SKM-1 (cell line): ENCODE data around the gene SWAP70.
"Not testable (repeated sequence)": the region's sequence is repeated elsewhere in the genome, so short reads cannot be mapped to it uniquely, and the experiment has no call there.

Experiments
- DNase-seq: peaks from one replicate; lab custom pipeline; 2025; ENCODE audit not compliant: unreplicated experiment; lab: John Stamatoyannopoulos, UW

Gene SWAP70

GRCh38 chr11:9663699-9664275 lies at the start of gene SWAP70:
Gene SWAP70 (plus strand): TSS chr11:9664077. CDS start chr11:9664180, 103 bp downstream.
- peak; percentile 38 for DNase-seq

- no peak for DNase-seq
These were observed 48.8 kb upstream of the SWAP70 start for GRCh38 chr11:9615031-9615451.

- no peak for DNase-seq
These were observed 47.7 kb upstream of the SWAP70 start for GRCh38 chr11:9616042-9616675.

- DNase-seq: no peak
These were observed 47.0 kb upstream of the SWAP70 start for GRCh38 chr11:9616858-9617257.

GRCh38 chr11:9617940-9618339 lies 45.9 kb upstream of the SWAP70 start:
- no peak for DNase-seq

- DNase-seq: no peak
These were observed 44.9 kb upstream of the SWAP70 start for GRCh38 chr11:9619004-9619403.

GRCh38 chr11:9619971-9620370 lies 43.9 kb upstream of the SWAP70 start:
- DNase-seq: no peak

GRCh38 chr11:9622353-9622752 lies 41.5 kb upstream of the SWAP70 start:
- not testable (repeated sequence) for DNase-seq

- not testable (repeated sequence) for DNase-seq
These were observed 40.8 kb upstream of the SWAP70 start for GRCh38 chr11:9623053-9623452.

GRCh38 chr11:9624448-9624847 lies 39.4 kb upstream of the SWAP70 start:
- no peak for DNase-seq

- DNase-seq: no peak
These were observed 38.7 kb upstream of the SWAP70 start for GRCh38 chr11:9625162-9625561.

GRCh38 chr11:9625728-9626127 lies 38.1 kb upstream of the SWAP70 start:
- DNase-seq: no peak

- no peak for DNase-seq
These were observed 37.1 kb upstream of the SWAP70 start for GRCh38 chr11:9626496-9627394.

- no peak for DNase-seq
These were observed 34.8 kb upstream of the SWAP70 start for GRCh38 chr11:9629064-9629463.

GRCh38 chr11:9633679-9634078 lies 30.2 kb upstream of the SWAP70 start:
- DNase-seq: peak; percentile 50

GRCh38 chr11:9636691-9637090 lies 27.2 kb upstream of the SWAP70 start:
- DNase-seq: no peak

GRCh38 chr11:9639099-9639498 lies 24.8 kb upstream of the SWAP70 start:
- no peak for DNase-seq

GRCh38 chr11:9639985-9640384 lies 23.9 kb upstream of the SWAP70 start:
- peak; percentile 97 for DNase-seq

- no peak for DNase-seq
These were observed 21.0 kb upstream of the SWAP70 start for GRCh38 chr11:9642894-9643293.

GRCh38 chr11:9643751-9644150 lies 20.1 kb upstream of the SWAP70 start:
- DNase-seq: no peak

GRCh38 chr11:9645881-9646280 lies 18.0 kb upstream of the SWAP70 start:
- DNase-seq: no peak

- no peak for DNase-seq
These were observed 17.6 kb upstream of the SWAP70 start for GRCh38 chr11:9646324-9646723.
